Neutrophil (primary cell): Measurements from ENCODE around the gene CXorf65.

Source experiments
- H3K27ac ChIP-seq: fragments of 200-600 bp; sonication (generic); 2 replicates; pipeline ENCODE4 v1.5.1; 2016; ENCODE audit warnings: mild to moderate bottlenecking, moderate library complexity
- H3K27me3 ChIP-seq: fragments of 200-600 bp; sonication (generic); 2 replicates; pipeline ENCODE4 v1.6.0; 2016; ENCODE audit warnings: mild to moderate bottlenecking
- H3K36me3 ChIP-seq: fragments of 200-600 bp; sonication (generic); 2 replicates; pipeline ENCODE4 v1.5.1; 2017
- H3K4me1 ChIP-seq, 2 experiments: fragments of 200-600 bp in 1 of 2; sonication (generic) in 1 of 2; 1 replicate in 1 of 2; 2 replicates in 1 of 2; pipeline versions ENCODE4 v1.5.1 to v1.6.1; 2013 to 2016; ENCODE audit warnings: low read depth in 1 of 2, low read length in 1 of 2, mild to moderate bottlenecking in 1 of 2, moderate library complexity in 1 of 2; ENCODE audit not compliant: control insufficient read depth in 1 of 2, insufficient read depth in 1 of 2
- H3K4me3 ChIP-seq, 2 experiments: fragments of 200-600 bp in 1 of 2; sonication (generic) in 1 of 2; 1 replicate in 1 of 2; 2 replicates in 1 of 2; pipeline ENCODE4 v1.5.1; 2013 to 2016; ENCODE audit warnings: low read depth in 1 of 2, low read length in 1 of 2, mild to moderate bottlenecking in 1 of 2, moderate library complexity in 1 of 2
- H3K9me3 ChIP-seq: fragments of 200-600 bp; sonication (generic); 2 replicates; pipeline ENCODE4 v1.5.1; 2016
- CTCF ChIP-seq: fragments of 200-600 bp; sonication (generic); IDR thresholded peaks from 2 replicates; pipeline ENCODE4 v1.5.1; 2016; ENCODE audit warnings: antibody characterized with exemption

Gene CXorf65

DNA sequence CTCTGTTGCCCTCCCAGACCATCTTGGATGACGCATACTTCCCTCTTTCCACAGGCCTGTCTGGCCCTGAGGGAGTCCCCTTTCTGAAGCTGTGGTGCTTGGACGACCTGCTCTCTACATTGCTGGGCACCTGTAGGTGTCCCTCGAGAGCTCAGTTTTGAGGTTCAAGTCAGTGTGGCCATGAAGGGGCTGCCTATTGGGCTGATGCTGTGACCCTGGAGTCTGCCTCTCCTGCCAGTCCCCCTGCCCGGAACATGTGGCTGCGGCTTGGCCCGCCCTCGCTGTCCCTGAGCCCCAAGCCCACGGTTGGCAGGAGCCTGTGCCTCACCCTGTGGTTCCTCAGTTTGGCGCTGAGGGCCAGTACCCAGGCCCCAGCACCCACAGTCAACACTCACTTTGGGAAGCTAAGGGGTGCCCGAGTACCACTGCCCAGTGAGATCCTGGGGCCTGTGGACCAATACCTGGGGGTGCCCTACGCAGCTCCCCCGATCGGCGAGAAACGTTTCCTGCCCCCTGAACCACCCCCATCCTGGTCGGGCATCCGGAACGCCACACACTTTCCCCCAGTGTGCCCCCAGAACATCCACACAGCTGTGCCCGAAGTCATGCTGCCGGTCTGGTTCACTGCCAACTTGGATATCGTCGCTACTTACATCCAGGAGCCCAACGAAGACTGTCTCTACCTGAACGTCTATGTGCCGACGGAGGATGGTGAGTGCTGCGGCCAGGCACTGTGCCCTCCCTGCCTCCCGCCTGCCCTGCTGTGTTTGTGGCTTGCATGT, 41.1 kb upstream of the CXorf65 start:
- H3K27ac ChIP-seq: no peak overlapping the region
- H3K27me3 ChIP-seq: no peaks in the 10 kb centered on the region
- H3K36me3 ChIP-seq: peaks cover 9% of the 10 kb centered on the region
- peaks cover 11 to 13% of the 10 kb centered on the region in 2 experiments for H3K4me1 ChIP-seq
- no peaks in the 10 kb centered on the region for H3K9me3 ChIP-seq
- TF ChIP-seq CTCF: no peak
- H3K4me3 ChIP-seq: no peak overlapping the region

GRCh38 chrX:71144651-71145050, 38.1 kb upstream of the CXorf65 start, which contains the start of gene NLGN3:
Gene NLGN3 (plus strand): TSS chrX:71144841. CDS start chrX:71147750, 2,909 bp downstream.
- Histone ChIP-seq H3K4me3 (peak within 1 kb of the TSS in 1 of 2 experiments; percentile 20), H3K4me1 (peaks cover 11 to 13% of the 10 kb centered on the region in 2 experiments), H3K9me3 (no peaks in the 10 kb centered on the region), H3K36me3 (peaks cover 36% of the 10 kb centered on the region), H3K27me3 (no peaks in the 10 kb centered on the region), H3K27ac (peak within 1 kb of the TSS; percentile 43)
- no peak for TF ChIP-seq CTCF

GRCh38 chrX:71143508-71143907, 37.0 kb upstream of the CXorf65 start:
- H3K36me3 ChIP-seq: peaks cover 47% of the 10 kb centered on the region
- peaks cover 11 to 13% of the 10 kb centered on the region in 2 experiments for H3K4me1 ChIP-seq
- no peak for TF ChIP-seq CTCF
- H3K27ac ChIP-seq: peak overlapping the region; percentile 43
- H3K27me3 ChIP-seq: no peaks in the 10 kb centered on the region
- no peak overlapping the region for H3K4me3 ChIP-seq
- no peaks in the 10 kb centered on the region for H3K9me3 ChIP-seq

DNA sequence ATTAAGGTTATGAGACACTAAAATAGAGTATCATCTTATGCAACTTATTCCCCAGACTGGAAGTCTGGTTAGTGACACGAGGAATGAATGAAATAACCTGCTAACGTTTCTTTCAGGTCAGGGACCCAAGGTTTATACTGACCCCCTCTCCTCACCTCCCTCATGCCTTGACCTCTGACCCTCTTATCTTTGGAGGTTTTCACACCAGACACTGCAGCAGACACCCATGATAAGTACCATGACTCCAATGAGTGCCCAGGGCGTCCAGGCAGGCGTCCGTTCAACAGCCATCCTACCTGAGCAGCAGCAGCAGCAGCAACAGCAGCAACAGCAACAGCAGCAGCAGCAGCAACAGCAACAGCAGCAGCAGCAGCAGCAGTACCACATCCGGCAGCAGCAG, 33.9 kb upstream of the CXorf65 start:
- Histone ChIP-seq H3K36me3 (peaks cover 78% of the 10 kb centered on the region), H3K9me3 (no peaks in the 10 kb centered on the region), H3K4me3 (no peak overlapping the region), H3K27ac (no peak overlapping the region), H3K27me3 (no peaks in the 10 kb centered on the region), H3K4me1 (peaks cover 2% of the 10 kb centered on the region in 2 experiments)
- TF ChIP-seq CTCF: no peak

DNA sequence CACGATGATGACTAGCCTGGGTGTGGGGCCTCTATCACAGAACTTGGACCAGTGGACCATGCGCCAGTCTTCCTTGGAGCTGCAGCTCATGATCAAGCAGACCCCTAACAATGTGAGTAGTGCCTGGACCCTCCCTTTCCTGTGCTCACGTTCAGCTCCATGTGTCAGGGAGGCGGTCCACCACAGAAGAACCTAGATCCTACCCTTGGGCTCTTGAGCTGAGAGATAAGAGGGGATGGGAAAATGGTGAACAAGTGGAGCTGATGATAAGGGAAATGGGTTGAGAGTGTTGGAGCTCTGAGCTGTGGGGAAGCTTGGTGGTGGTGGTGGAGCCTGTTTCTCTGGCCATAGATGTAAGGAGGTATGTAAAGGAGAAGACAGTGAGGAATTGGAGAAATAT, 25.0 kb upstream of the CXorf65 start:
- peaks cover 100% of the 10 kb centered on the region for H3K36me3 ChIP-seq
- no peaks in the 10 kb centered on the region for H3K27me3 ChIP-seq

More for the DNA sequence above, 25.0 kb upstream of the CXorf65 start:
- Histone ChIP-seq H3K4me3 (no peak overlapping the region), H3K4me1 (no peaks in the 10 kb centered on the region), H3K27ac (no peak overlapping the region), H3K9me3 (no peaks in the 10 kb centered on the region)
- no peak for TF ChIP-seq CTCF
